HG03066 (cell line): ENCODE results near the gene LIN9.
A peak's percentile ranks its signal among the peaks of the same experiment; 100 is the strongest.
"Not testable (repeated sequence)": the region's sequence is repeated elsewhere in the genome, so short reads cannot be mapped to it uniquely, and the experiment has no call there.

Experiments used
- ATAC-seq: cut with Tn5 transposase; IDR thresholded peaks from one replicate; pipeline ENCODE4 v1.9.1; 2021; ENCODE audit warnings: low read depth; ENCODE audit not compliant: unreplicated experiment

The LIN9 gene, protein sequence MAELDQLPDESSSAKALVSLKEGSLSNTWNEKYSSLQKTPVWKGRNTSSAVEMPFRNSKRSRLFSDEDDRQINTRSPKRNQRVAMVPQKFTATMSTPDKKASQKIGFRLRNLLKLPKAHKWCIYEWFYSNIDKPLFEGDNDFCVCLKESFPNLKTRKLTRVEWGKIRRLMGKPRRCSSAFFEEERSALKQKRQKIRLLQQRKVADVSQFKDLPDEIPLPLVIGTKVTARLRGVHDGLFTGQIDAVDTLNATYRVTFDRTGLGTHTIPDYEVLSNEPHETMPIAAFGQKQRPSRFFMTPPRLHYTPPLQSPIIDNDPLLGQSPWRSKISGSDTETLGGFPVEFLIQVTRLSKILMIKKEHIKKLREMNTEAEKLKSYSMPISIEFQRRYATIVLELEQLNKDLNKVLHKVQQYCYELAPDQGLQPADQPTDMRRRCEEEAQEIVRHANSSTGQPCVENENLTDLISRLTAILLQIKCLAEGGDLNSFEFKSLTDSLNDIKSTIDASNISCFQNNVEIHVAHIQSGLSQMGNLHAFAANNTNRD

DNA sequence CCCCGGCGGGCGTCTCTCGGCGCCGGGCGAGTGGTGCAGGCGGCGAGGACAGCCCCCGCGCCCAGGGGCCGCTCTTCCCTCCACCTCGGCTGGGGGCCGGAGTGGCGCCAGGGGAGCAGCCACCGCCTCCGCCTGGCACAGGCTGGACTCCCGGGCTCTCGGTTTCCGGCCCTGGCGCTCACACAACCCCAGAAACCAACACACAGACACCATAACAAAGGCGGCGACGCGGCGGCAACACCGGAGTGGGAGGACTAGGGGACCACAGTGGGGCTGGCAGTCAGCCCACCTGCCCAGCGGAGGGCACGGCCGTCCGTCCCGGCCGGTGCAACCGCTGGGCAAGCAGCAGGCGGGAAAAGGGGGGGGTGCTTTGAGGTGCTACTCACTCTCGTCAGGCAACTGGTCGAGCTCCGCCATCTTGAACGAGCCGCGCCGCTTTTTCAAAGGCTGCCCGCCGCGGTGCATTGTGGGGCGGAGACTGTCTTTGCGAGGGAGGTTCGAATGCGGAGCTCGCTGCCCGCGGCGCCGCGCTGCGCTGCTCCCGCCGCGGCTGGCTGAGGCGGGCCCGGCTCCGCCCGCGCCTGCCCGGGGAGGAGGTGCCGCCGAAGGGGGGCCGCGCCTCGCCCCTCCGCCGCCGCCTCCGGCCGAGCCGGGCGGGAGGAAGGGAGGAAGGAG, at the start of gene LIN9:
LIN9 (minus strand) TSS at position 442 of the 675 bp plus-strand sequence; CDS start at position 417, 25 bp downstream.
- peak; percentile 80 for ATAC-seq

DNA sequence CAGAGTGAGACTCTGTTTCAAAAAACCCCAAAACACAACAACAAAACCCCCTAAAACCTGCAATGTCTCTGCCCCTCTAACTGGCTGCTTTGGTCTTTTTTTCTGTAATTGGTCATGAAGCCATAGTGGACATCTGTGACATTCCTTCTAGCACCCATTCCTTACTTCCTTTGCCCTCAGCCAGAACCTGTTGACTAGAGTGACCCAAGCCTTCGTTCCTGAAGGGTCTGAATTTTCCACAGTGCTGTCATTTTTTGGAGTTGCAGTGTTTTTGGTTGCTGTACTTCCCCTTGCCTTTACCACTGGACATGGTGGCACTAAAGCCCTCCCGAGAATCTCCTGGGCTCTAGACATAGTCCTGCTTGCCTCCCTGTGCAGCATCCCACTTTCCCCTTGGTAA, 48.5 kb upstream of the LIN9 start:
- ATAC-seq, result no peak

DNA sequence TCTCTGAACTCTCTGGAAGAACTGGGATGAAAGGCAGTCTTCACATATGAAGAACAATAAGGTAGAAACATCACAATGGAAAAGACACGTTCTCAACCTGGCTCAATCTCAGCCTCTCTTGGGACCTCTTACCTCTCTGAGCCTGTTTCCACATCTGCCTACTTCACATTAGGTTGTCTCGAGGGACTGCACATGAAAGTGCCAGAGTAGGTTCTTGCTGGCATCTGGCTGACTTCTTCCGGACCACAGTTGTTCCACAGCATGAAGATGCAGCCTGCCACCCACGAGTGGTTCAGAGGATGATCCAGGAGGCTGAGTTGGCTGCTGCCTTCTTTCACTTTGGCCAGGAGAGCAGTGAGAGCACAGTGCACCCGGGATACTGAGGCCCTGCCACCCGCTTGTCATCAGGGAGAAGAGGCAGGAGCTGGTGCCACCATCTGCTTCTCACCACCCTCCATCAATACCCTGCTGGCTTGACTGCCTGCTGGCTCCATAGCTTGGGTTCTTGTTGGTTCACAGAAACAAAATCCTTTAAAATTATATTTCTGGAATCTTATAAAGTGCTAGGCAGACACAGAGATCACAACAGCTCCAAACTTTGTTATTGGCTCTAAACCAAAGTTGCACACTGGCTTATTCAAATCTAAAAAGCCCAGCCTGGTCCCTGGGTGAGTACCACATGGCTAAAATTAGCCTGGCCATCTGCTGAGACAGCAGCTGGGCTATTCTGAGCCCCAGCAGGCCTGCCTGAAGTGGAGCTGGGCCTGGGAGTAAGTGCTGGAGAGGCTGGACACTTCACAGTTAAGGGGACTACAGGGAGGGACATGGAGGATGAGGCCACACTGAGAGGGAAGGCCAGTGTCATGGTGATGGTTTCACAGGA, 46.9 kb upstream of the LIN9 start:
- peak; percentile 46 for ATAC-seq

- ATAC-seq, result no peak
Measured at GRCh38 chr1:226355016-226355415, 46.1 kb upstream of the LIN9 start.

DNA sequence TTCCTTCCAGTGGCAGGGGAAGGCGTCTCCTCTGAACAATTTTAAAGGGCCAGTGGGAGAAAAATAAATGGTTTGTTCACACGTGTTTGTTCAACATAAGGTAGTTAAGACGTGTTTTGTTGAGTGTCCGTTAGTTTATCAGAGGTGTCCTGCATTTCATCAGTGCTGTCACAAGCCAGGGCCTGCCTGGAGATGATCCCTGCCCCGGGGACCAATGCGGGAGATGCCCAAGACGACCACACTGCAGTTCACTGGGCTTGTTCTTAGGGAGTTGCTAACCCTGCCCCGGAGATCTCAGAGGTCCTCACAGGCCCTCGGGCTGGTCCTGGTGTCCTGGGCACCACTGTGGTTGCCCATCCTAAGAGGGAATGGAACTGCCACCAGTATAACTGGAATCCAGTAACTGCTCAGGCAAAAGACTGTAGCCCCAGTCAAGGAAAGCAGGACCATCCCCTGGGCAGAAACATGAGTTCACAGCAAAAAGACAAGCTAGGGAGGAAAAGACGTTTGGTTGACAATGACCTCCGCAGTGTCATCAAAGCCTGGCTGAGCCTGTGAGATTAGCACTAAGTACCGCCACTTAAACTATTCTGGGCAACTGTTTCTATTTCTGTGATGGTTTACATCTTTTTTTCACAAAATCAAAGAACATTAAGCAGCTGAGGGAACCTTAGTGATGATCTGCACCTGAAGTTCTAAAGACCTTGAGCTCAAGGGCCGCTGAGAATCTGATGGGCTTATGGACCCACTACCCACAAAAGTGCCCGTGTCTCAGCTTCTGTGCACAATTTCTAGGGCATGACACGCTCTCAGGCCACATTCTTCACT, 44.9 kb upstream of the LIN9 start:
- no peak for ATAC-seq

GRCh38 chr1:226351709-226352108, 42.7 kb upstream of the LIN9 start:
- ATAC-seq, result no peak

GRCh38 chr1:226350519-226350865, 41.5 kb upstream of the LIN9 start:
- peak; percentile 5 for ATAC-seq

DNA sequence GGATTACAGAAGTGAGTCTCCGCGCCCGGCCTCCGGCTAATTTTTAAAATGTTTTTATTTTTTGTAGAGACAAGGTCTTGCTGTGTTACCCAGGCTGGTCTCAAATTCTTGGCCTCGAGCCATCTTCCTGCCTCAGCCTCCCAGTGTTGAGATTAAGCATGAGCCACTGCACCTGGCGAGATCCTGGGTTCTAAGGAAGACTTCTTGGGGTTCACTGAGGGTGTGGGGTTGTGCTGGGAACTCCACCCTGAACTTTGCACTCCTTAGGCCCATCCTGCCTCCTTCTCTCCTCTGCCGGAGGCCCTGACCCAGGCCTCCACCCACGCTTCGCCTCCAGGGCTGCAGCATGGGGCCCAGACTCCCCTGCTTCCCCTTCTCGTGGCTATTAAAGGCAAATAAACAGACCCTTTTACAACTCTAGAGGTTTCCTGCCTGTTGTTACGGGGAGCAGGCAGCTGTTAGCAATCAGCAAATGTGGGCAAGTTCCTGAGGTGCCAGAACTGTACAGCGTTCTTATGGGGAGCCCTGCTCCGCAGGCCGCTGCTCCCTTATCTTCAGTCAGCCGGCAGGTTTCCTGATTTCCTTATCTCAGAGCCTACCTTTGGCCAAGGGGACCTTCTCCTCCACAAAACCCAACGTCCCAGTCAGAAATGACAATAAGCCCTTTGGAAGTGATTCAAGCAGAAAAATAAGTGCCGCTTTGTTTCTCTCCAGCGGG, 41.0 kb upstream of the LIN9 start:
- ATAC-seq, result peak; percentile 49

DNA sequence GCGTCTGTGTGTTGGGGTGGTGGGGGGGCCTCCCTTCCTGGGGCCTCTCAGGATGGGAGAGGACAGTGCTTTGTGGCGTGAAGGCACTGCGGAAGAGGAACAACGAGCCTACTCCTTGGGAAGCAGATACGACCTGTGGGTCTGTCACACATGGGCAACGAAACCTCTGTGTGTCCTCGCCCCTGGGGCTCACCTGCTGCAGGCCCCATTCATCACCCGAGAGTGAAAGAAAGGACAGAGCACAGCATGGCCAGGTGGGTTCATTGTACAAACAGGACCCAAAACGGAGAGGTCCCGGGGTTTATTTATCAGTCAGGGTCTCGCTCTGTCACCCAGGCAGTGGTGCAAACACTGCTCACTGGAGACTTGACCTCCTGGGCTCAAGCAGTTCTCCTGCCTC, 40.1 kb upstream of the LIN9 start:
- ATAC-seq, result no peak

DNA sequence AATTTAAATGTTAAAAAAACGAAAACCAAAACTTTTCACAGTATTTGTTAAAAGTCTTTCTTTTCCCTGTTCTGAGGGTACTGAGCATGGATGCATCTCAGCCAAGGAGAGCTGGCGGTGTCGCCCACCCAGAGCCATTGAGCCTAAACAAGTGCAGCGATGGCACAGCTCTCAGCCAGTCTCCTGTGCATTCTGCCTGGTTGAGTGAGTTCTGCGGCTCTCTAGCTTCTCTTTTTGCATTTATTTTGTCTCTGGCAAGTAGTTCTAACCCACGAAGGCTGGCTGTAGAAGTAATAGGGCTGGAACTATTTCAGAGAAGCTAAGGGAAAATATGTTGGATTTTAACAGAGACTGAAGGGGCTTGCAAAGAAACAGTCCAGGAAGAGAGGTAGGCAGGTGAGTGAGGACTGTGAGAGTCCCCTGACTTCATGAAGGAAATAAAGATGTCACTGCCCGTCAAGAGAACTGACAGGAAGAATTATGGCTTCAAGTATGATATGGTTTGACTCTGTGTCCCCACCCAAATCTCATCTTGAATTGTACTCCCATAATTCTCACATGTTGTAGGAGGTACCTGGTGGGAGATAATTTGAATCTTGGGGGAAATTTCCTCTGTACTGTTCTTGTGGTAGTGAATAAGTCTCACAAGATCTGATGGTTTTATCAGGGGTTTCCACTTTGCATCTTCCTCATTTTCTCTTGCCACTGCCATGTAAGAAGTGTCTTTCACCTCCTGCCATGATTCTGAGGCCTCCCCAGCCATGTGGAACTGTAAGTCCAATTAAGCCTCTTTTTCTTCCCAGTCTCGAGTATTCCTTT, 35.7 kb upstream of the LIN9 start:
- ATAC-seq, result no peak

- no peak for ATAC-seq
Measured at GRCh38 chr1:226342656-226343055, 33.7 kb upstream of the LIN9 start.

GRCh38 chr1:226340111-226340510, 31.1 kb upstream of the LIN9 start:
- not testable (repeated sequence) for ATAC-seq

DNA sequence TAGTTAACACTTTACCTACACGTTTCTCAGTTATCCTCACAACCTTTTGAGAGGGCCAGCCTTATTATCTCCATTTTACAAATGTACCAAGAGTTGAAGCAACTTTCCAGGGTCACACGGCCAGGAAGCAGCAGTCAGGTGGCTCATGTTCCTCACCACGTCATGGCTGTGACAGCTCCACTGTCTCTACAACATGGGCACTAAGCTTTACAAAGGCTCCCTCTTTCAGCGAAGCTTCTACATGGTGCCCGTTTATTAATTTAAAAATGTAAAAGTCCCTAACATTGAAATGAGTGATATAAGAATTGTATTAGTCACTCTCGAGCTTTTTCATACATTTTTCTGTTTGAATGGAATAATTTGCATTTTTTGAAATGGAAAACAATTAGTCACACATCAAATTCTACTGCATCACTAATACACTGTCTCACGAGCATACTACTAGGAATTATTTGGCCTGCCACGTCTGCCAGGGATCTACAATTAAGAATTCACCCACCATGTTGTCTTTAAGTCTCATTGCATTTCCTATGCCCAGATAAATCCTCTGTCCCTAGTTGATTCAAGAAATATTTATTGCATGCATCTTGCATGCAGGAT, 28.4 kb upstream of the LIN9 start:
- no peak for ATAC-seq

DNA sequence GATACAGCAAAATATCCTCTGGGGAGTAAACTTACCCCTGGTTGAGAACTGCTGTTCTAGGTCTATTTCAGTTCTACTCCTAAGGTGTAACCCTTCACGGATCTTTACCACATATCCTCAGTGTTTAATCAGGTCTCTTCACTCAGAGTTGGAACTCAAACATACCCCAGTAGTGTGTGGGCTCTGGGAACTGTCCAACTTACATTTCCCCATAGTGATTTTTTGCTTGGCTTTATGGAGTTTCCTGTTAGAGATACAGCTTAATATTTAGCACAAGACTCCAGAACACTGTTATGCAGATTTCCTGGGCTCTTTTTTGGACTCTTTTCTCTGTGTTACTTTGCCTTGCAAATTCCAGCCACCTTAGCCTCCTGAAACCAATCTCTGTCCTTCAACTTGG, 26.7 kb upstream of the LIN9 start:
- no peak for ATAC-seq

- peak; percentile 15 for ATAC-seq
Measured at GRCh38 chr1:226332947-226333346, 24.0 kb upstream of the LIN9 start.

GRCh38 chr1:226329237-226329636, 20.3 kb upstream of the LIN9 start:
- ATAC-seq, result no peak

GRCh38 chr1:226327761-226328162, 18.8 kb upstream of the LIN9 start:
- ATAC-seq, result no peak

- no peak for ATAC-seq
Measured at GRCh38 chr1:226325178-226325577, 16.2 kb upstream of the LIN9 start.
